Osteoblast (primary cell): ENCODE measurements around the gene PTPRN2. TPM values are rescaled to one million over a fixed set of nuclear protein-coding genes. Genes with fewer than 3 reads are reported as not detected.
"Not testable (repeated sequence)": the region's sequence is repeated elsewhere in the genome, so short reads cannot be mapped to it uniquely, and the experiment has no call there.

Experiments used
- DNase-seq: peaks from one replicate; pipeline ENCODE4 v3.0.0; 2011; ENCODE audit warnings: low spot score, mixed read lengths; ENCODE audit not compliant: insufficient read length; ENCODE audit errors: missing footprints
- H2AFZ ChIP-seq: 2 replicates; pipeline ENCODE4 v1.6.0; 2011; ENCODE audit warnings: mild to moderate bottlenecking, low read length
- H3K27ac ChIP-seq: 2 replicates; pipeline ENCODE4 v1.5.1; 2011; ENCODE audit warnings: mild to moderate bottlenecking, low read depth, low read length, moderate library complexity
- H3K27me3 ChIP-seq: 2 replicates; pipeline ENCODE4 v1.6.0; 2012; ENCODE audit warnings: mild to moderate bottlenecking, control low read depth, inconsistent platforms, low read length, moderate library complexity; ENCODE audit not compliant: insufficient read depth
- H3K36me3 ChIP-seq: 2 replicates; pipeline ENCODE4 v1.5.1; 2011; ENCODE audit warnings: mild to moderate bottlenecking, low read length, control low read depth, moderate library complexity; ENCODE audit not compliant: insufficient read depth
- H3K4me1 ChIP-seq: 2 replicates; pipeline ENCODE4 v1.5.1; 2011; ENCODE audit warnings: mild to moderate bottlenecking, low read length, control low read depth, moderate library complexity; ENCODE audit not compliant: insufficient read depth
- H3K4me2 ChIP-seq: 2 replicates; pipeline ENCODE4 v1.6.0; 2011; ENCODE audit warnings: mild to moderate bottlenecking, low read length; ENCODE audit not compliant: insufficient read depth
- H3K4me3 ChIP-seq: fragments of 200-600 bp; sonication (generic); 3 replicates; pipeline ENCODE4 v1.5.1; 2012; ENCODE audit warnings: mild to moderate bottlenecking, low read length, inconsistent platforms; ENCODE audit not compliant: insufficient read depth
- H3K79me2 ChIP-seq: 2 replicates; pipeline ENCODE4 v1.6.0; 2012; ENCODE audit warnings: mild to moderate bottlenecking, low read length, control low read depth, inconsistent platforms; ENCODE audit not compliant: insufficient read depth
- H3K9me3 ChIP-seq: 2 replicates; pipeline ENCODE4 v1.5.1; 2011; ENCODE audit warnings: low read depth, low read length, control low read depth
- H4K20me1 ChIP-seq: 2 replicates; pipeline ENCODE4 v1.6.0; 2012; ENCODE audit warnings: mild to moderate bottlenecking, low read length, control low read depth; ENCODE audit not compliant: insufficient read depth
- total RNA-seq: library from RNA; depleted of rRNA; stranded (reverse); fragments of >200 nt; gene quantifications from 2 replicates; pipeline ENCODE4 v1.2.3, GENCODE V29; 2012
- TF ChIP-seq, protein P1 (sequence below): IDR thresholded peaks from 2 replicates; pipeline ENCODE4 v1.5.1; 2011; ENCODE audit warnings: mild to moderate bottlenecking, low read depth, low read length, moderate library complexity; ENCODE audit errors: extremely low read depth

PTPRN2 gene
- total RNA-seq, 1 donor: 0.36 TPM

DNA sequence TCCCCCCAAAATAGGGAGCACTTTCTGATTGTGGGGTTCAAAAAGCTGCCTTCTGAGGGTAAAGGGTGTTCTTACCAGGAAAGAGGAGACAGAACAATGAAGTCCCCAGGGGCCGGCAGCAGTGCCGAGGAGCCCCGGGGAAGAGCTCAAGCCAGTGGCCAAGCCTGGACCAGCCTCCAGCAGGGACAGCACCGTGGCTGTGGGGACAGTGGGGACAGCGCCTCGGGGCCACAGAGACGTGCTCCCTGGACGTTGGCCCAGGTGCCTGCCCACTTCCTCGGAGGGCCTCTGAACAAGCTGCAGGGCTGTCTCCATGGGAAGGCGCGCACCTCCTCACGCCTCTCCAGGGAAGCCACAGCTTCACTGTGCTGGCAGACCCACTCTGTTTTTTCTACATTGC lies 312.6 kb downstream of the PTPRN2 start:
- Histone ChIP-seq H3K27me3 (no peaks in the 10 kb centered on the region), H2AFZ (no peak overlapping the region), H3K4me3 (no peak overlapping the region), H4K20me1 (no peaks in the 10 kb centered on the region), H3K27ac (no peak overlapping the region), H3K4me1 (no peaks in the 10 kb centered on the region), H3K79me2 (no peaks in the 10 kb centered on the region), H3K9me3 (no peaks in the 10 kb centered on the region), H3K4me2 (no peak overlapping the region), H3K36me3 (no peaks in the 10 kb centered on the region)
- DNase-seq: peak; percentile 67
- TF ChIP-seq, protein P1, sequence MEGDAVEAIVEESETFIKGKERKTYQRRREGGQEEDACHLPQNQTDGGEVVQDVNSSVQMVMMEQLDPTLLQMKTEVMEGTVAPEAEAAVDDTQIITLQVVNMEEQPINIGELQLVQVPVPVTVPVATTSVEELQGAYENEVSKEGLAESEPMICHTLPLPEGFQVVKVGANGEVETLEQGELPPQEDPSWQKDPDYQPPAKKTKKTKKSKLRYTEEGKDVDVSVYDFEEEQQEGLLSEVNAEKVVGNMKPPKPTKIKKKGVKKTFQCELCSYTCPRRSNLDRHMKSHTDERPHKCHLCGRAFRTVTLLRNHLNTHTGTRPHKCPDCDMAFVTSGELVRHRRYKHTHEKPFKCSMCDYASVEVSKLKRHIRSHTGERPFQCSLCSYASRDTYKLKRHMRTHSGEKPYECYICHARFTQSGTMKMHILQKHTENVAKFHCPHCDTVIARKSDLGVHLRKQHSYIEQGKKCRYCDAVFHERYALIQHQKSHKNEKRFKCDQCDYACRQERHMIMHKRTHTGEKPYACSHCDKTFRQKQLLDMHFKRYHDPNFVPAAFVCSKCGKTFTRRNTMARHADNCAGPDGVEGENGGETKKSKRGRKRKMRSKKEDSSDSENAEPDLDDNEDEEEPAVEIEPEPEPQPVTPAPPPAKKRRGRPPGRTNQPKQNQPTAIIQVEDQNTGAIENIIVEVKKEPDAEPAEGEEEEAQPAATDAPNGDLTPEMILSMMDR: no peak

DNA sequence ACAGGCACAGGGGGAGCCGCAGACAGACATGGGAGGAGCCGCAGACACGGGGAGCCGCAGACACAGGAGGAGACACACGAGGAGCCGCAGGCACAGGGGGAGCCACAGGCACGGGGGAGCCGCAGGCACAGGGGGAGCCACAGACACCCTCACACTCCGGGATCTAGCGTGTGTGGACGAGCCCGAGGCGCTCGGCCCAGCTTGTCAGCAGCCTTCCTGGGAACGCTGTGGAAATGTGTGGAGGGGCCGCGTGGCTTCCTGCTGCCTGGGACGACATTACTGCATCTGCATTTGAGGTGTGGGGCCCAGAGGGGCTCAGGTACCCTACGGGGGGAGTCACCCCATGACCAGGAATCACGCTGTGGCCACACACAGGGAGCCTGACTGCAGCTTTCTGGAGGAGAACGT lies 313.2 kb downstream of the PTPRN2 start:
- no peaks in the 10 kb centered on the region for H3K9me3 ChIP-seq
- TF ChIP-seq, protein P1: no peak

DNA sequence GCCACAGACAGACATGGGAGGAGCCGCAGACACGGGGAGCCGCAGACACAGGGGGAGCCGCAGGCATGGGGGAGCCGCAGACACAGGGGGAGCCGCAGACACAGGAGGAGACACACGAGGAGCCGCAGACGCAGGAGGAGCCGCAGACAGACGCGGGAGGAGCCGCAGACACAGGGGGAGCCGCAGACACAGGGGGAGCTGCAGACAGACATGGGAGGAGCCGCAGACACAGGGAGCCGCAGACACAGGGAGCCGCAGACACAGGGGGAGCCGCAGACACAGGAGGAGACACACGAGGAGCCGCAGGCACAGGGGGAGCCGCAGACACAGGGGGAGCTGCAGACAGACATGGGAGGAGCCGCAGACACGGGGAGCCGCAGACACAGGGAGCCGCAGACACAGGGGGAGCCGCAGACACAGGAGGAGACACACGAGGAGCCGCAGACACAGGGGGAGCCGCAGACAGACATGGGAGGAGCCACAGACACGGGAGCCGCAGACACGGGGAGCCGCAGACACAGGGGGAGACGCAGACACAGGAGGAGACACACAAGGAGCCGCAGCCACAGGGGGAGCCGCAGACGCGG lies 313.8 kb downstream of the PTPRN2 start:
- H2AFZ ChIP-seq, H3K79me2 ChIP-seq, H3K36me3 ChIP-seq, H3K27me3 ChIP-seq, H3K4me2 ChIP-seq, H4K20me1 ChIP-seq, H3K4me3 ChIP-seq, H3K4me1 ChIP-seq, H3K27ac ChIP-seq, H3K9me3 ChIP-seq: not testable (repeated sequence)
- DNase-seq: peak; percentile 13

More for the DNA sequence above, 313.2 kb downstream of the PTPRN2 start:
- DNase-seq: peak; percentile 65
- no peak overlapping the region for H3K4me2 ChIP-seq
- no peaks in the 10 kb centered on the region for H4K20me1 ChIP-seq
- no peaks in the 10 kb centered on the region for H3K4me1 ChIP-seq
- no peaks in the 10 kb centered on the region for H3K36me3 ChIP-seq
- no peak overlapping the region for H3K4me3 ChIP-seq
- no peaks in the 10 kb centered on the region for H3K79me2 ChIP-seq
- no peaks in the 10 kb centered on the region for H3K27me3 ChIP-seq
- H3K27ac ChIP-seq: no peak overlapping the region
- no peak overlapping the region for H2AFZ ChIP-seq

DNA sequence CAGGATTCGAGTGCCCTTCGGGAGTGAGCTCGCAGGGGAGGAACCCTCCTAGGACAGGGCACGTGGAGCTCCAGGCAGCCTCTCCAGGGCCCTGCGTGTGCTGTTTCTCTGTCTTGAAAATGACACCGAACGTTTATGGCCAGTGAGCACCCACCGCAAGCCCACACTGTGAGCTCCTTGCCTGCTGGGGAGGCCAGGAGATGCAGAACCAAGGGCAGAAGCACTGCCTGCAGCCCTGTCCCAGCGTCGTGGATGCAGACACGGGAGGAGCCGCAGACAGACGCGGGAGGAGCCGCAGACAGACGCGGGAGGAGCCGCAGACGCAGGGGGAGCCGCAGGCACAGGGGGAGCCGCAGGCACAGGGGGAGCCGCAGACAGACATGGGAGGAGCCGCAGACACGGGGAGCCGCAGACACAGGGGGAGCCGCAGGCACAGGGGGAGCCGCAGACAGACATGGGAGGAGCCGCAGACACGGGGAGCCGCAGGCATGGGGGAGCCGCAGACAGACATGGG lies 314.4 kb downstream of the PTPRN2 start:
- TF ChIP-seq, protein P1: no peak
- DNase-seq: peak; percentile 60
- Histone ChIP-seq H3K27me3 (no peaks in the 10 kb centered on the region), H3K9me3 (no peaks in the 10 kb centered on the region), H3K27ac (no peak overlapping the region), H3K4me1 (no peaks in the 10 kb centered on the region), H3K79me2 (no peaks in the 10 kb centered on the region), H3K36me3 (no peaks in the 10 kb centered on the region), H3K4me2 (no peak overlapping the region), H2AFZ (no peak overlapping the region), H3K4me3 (no peak overlapping the region), H4K20me1 (no peaks in the 10 kb centered on the region)
